HG03558 (cell line): ENCODE measurements around the gene HAUS1.
"Not testable (repeated sequence)": the region's sequence is repeated elsewhere in the genome, so short reads cannot be mapped to it uniquely, and the experiment has no call there.

ENCODE experiments used
- ATAC-seq: cut with Tn5 transposase; IDR thresholded peaks from one replicate; pipeline ENCODE4 v1.9.1; 2021; ENCODE audit warnings: moderate number of reproducible peaks; ENCODE audit not compliant: unreplicated experiment; ENCODE audit errors: extremely low read depth

The HAUS1 gene

DNA sequence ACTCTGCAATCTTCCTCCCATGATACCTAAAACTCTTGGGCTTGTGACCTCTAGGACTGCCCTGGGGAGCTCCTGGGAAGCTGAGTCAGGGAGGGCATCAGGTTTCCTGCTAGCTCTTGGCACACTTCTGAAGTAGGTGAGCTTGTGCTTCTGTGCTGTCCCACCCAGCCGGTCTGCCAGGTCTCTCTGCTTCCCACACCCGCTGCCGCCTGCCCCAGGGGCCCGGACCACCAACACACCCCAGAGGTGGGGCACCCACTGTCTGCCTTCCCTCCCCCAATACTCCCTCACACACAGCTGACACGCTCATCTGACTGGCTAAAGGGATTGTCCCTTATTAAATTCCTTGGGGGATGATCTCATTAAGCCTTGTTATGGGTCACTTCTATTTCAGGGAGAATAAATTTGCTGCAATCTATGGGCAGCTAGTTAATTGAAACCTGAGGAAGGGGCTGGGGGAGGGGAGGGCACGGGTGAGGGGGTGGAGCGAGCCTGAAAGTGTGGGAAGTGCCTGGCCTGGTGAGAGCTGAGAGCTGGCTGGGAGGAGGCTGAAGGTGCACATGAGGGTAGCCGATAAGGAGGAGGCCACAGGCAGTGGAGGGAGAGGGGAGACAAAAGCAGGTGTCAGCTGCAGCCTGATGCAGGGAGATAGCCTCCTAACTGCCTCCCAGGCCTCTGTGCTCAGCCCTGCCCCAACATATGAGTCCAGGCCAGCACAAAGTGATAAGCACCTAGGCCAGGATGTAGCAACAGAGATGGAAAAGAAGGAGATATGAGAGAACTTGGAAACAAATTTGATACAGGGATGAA, 48.8 kb downstream of the HAUS1 start:
- ATAC-seq: no peak

DNA sequence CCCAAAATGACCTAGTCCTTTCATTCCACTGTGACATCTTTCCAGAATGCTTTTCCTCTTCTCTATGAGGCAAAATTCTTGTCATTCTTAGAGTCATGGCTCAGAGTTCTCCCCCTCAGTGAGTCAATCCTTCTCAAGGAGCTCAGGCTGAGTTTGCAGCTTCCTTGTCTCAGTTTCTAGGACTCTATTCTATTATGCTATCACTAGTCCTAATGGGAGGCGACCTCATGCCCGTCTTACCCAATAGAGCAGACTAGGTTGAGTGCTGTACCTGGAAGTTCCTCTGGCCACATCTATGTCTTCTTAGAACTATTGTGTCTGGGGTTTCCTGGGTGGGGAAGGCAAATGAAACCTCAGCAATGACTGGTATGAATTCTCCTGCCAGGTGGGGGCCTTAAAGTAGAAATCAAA, 51.5 kb downstream of the HAUS1 start:
- no peak for ATAC-seq

DNA sequence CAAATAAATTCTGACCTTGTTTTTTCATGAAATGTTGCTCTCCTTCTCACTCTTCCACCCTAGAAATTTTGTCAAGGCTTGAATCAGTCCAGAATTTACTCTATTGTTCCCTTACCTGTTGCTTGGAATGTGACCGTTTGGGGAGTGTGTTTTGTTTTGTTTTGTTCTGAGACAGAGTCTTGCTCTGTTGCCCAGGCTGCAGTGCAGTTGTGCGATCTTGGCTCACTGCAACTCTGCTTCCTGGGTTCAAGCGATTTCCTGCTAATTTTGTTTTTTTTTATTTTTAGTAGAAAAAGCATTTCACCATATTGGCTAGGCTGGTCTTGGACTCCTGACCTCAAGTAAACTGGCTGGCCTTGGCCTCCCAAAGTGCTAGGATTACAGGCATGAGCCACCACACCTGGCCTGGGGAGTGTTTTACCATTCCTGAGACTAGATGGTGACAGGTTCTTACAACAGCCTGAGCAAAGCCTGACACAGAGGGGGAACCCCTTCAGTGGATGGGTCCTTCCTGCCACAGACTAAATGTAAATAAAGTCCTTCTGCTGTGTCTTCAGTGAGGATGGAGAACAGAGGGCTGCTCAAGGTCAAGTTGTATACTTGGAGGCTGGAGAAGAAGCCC, 52.0 kb downstream of the HAUS1 start:
- no peak for ATAC-seq

DNA sequence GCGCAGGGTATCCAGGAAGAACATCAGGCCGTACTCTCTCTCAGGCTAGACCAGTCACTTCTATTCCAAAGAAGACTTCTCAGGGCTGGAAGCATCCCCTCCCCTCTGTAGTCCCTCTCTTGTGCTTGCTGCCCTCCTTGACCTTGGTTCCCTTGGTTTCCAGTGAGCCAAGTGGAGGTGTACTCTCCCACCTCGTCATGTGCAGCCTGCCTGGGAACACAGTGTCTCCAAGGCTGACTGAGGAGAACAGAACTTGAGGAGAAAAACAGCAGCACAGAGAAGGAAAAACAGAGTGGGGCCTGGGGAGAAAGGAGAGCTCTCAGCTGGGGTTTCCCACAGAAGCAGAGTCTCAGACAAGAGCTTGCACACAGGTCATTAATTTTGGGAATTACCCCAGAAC, 52.7 kb downstream of the HAUS1 start:
- no peak for ATAC-seq

DNA sequence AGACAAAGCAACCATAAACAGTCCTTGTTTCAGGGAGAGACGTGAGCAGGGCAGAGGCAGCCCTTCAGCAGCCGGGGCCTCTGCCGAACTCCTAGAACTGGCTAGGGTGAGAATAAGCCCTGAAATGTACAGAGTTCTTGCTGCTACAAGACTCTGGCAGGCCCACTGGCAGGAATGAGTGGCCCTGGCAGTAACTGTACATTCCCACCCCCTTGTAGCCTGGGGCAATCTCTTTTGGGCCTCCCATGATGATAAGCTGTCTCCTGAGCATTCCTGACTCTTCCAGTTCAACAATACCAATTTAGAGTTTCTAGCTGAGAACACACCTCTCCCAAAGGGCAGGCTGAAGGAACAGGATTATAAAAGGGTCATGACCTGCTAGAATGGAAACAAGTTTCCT, 54.3 kb downstream of the HAUS1 start:
- ATAC-seq: no peak

DNA sequence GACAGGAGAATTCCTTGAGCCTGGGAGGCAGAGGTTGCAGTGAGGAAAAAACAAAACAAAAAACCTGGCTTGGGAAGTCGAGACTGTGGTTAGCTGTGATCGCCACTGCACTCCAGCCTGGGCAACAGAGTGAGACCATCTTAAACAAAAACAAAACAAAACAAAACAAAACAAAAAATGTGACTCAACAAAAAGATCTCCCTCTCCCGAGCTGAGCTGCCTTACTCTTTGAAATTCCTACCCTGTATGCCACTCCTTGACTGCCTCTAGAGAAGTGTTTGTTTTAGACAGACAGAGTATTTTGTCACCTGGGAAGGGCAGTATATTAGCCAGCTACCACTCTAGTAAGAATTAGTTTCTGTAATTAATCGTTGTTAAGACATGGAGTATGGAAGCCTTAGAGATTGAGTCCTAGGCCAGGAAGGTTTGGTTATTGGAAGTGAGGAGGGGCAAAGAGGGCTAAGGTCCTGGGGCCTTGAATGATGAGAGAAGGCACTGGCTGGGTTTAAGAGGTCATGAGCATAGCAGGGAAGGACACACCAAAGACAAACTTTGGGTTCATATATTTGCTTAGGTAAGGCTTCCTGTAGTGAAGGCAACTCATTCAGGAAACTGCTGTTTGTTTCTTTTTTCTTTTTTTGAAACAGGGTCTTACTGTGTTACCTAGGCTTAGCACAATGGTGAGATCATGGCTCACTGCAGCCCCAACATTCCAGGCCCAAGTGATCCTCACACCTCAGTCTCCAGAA, 56.0 kb downstream of the HAUS1 start:
- no peak for ATAC-seq

DNA sequence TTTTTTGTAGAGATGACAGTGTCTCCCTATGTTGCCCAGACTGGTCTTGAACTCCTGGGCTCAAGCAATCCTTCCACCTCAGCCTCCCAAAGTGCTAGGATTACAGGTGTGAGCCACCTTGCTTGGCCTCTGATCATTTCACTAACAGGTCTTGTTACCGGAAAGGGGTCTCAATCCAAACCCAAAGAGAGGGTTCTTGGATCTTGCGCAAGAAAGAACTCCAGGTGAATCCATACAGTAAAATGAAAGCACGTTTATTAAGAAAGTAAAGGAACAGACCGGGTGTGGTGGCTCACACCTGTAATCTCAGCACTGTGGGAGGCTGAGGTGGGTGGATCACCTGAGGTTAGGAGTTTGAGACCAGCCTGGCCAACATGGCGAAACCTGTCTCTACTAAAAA, 56.7 kb downstream of the HAUS1 start:
- ATAC-seq: not testable (repeated sequence)

DNA sequence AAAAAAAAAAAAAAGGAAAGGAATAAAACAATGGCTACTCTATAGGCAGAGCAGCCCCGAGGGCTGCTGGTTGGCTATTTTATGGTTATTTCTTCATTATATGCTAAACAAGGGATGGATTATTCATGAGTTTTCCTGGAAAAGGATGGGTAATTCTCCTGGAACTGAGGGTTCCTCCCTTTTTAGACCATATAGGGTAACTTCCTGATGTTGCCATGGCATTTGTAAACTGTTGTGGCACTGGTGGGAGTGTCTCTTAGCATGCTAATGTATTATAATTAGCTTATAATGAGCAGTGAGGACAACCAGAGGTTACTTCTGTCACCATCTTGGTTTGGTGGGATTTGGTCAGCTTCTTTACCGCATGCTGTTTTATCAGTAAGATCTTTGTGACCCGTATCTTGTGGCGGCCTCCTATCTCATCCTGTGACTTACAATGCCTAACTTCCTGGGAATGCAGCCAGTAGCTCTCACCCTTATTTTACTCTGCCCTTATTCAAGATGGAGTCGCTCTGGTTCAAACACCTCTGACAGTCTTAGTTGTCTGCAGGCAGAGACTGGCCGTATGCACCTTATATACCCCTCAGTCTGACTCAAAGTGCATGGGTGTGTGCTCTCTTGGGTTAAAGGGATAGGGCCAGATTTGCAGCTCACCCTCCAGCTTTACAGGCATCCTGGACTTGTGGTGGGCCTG, 57.7 kb downstream of the HAUS1 start:
- no peak for ATAC-seq

DNA sequence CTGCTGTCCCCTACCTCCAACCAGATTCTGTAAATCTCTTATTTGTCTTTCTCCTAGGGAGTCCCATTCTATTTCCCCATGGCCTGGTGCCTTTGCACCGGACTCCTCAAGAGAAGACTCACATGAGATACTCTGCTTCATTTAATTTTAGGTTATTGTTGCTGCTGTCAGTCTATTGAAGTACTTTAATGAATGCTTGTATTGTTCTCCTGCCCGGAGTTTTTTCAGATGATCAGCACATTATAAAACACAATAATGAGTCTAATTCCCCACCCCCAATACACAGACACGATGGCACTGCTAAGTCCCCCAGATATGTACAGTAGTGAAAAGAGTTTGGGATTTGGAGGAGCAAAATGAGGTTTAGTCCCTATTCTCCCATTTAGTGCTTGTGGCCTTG, 58.9 kb downstream of the HAUS1 start:
- ATAC-seq: no peak

DNA sequence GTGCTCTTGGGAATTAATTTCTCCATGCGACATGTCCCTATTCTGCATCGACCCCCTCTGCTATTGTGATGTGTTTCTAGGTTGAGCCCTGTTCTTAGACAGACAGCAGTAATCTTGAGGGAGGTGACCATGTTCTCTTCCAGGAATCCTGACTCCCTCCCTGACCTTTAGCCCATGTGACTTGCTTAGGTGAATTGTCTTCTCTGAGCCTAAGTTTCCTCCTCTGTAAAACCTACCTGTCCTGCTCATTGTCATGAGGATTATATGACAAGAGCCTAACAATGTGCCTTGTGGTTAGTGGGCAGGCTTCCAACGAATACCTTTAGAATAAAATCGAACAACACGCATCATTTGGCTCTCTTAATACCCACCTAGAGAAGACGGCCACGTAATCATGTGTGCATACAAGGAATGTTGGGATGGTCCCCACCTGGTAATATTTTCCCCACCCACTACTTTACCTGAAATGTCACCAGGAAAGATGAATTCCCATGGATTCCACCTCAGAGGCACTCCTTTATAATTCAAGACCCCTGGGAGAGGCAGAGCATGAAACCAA, 59.8 kb downstream of the HAUS1 start:
- ATAC-seq: no peak

DNA sequence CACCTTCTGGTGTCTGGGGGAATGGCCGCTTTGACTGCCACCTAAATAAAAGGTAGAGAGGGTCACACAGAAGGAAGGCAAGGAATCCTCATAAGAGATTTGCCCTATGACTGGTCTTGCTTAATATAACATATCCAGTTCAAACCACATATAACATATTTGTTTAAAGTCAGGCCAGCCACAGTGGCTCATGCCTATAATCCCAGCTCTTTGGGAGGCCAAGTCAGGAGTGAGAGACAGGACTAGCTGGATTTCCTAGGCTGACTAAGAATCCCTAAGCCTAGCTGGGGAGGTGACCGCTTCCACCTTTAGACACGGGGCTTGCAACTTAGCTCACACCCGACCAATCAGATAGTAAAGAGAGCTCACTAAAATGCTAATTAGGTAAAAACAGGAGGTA, 60.3 kb downstream of the HAUS1 start:
- not testable (repeated sequence) for ATAC-seq

DNA sequence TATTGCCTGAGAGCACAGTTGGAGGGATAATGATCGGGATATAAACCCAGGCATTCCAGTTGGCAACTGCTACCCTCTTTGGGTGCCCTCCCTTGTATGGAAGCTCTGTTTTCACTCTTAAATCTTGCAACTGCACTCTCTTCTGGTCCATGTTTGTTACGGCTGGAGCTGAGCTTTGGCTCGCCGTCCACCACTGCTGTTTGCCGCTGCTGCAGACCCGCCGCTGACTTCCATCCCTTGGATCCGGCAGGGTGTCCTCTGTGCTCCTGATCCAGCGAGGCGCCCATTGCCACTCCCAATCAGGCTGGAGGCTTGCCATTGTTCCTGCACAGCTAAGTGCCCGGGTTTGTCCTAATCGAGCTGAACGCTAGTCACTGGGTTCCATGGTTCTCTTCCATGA, 60.7 kb downstream of the HAUS1 start:
- ATAC-seq: no peak

DNA sequence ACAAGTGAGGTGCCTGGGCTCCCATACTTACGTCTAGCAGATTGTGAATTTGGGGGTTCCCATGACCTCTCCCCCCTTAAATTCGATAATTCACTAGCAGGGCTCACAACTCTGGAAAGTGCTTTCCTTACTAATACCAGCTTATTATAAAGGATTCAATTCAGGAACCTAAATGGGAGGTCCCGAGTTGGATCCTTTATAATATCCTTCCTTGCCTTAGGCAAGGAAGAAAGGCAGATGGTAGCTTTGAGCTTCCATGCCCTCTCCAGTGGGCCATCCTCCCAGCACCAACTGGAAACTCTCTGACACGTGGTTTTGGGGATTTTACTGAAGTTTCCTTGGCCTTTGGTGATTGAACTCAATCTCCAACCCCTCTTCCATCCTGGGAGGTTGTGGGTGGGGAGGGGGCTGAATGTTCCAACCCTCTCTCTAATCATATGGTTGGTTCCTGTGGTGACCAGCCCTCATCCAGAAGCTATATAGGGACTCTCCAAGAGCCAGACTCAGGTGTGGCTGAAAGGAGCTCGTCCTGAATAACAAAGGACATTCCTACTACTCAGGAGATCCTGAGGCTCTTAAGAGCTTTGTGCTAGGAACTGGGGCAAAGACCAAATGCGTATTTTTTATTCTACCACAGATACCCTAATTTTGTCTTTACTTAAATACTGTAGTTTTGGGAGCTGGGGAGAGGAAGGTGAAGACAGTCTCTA, 62.2 kb downstream of the HAUS1 start:
- no peak for ATAC-seq

DNA sequence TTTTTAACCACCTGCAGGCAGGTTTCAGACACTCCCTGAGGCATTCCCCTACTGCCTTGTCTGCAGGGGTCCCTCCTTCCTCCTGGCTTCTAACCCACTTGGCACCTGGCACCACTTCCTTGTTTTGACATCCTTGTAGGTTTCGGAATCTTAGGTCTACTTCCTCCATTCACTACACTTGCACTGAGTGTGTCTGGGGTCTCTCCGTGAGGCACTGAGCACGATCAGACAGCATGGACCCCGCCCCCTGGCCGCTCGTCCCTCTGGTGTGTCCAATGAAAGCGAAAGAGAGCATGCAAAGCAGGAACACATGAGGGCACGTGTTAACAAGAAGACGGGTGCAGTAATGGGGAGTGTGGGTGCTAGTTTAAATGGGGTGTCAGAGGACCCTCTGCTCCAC, 63.8 kb downstream of the HAUS1 start:
- ATAC-seq: peak; percentile 69

DNA sequence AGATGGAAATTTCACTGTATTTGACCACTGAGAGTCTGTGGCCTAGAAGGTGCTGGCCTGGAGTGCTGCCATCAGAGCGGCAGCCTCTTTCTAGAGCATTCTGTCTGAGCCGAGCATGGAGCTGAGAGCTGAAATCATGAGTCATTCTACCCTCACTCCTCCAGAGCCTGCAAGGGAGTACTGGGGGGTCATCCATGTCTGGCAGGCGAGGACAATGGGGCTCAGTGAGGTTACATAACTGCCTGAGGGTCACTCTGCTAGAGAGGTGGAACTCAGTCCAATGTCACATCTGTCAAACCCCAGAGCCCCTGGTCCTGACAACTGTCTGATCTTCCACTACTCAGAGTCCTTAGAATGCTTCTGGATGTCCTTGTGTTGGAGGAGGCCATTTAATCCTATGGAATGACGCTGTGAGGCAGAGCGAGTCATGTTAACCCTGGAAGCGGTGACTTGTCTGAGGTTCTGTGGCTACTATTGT, 65.3 kb downstream of the HAUS1 start:
- ATAC-seq: no peak

DNA sequence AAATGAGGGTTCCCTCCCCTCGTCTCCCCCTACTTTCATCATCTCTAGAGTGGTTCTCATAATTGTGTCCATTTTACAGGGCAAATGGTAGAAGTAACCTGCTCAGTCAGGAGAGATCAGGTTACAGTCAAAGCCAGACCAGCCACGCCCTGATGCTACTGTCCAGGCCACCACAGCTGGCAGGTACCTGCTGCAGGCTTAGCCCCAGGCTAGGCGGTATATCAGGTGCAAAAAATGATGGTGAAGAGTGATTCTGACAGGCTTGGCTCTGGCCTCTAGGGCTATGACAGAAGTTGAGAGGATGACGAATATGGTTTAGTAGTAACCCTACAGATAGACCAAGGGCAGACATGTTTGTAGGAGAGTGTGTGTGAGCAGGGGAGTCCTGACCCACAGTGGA, 67.1 kb downstream of the HAUS1 start:
- ATAC-seq: no peak

DNA sequence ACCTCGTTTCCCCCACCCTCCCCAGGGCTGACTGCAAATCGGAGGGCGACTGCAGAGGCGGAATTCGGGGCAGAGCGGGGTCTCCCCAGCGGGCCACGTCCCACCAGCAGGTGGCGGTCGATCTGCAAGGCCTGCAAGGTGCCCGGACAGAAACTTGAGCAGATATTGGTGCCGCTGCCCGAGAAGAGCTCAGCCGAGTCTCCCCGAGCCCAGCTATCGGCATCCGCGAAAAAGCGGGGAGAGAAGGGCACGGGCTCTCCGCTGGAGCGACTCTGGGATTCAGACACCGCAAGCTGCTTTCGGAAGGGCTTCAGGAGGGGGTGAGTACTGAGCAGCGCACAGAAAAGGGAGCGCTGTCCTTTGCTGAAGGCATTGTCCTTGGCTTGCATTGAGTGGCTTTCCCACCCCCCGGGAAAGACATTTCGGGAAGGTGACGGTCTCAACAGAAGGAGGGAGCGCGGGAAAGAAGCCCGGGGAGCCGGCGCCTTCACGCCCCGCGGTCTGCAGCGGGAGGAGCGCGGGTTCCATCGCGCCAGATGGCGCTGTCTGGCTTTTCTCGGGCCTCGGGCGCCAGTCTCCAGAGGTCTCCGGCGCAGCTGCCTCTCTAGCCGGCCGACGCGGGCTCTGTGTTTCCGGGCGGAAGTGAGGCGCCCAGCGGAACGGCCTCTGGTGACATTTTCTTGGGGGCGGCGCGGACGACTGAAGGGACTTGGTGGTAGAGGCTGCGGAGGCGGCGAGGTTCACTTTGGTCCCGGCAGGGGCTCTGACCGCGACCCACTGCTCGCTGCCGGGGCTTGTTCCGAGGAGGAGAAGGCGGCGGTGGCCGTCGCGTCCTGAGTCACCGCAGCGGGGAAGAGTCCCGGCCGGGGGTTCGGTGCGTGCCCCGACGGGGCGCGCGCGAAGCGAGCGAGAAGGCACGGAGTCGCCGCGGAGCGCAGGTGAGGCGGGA, 69.5 kb downstream of the HAUS1 start:
- ATAC-seq: peak; percentile 74

DNA sequence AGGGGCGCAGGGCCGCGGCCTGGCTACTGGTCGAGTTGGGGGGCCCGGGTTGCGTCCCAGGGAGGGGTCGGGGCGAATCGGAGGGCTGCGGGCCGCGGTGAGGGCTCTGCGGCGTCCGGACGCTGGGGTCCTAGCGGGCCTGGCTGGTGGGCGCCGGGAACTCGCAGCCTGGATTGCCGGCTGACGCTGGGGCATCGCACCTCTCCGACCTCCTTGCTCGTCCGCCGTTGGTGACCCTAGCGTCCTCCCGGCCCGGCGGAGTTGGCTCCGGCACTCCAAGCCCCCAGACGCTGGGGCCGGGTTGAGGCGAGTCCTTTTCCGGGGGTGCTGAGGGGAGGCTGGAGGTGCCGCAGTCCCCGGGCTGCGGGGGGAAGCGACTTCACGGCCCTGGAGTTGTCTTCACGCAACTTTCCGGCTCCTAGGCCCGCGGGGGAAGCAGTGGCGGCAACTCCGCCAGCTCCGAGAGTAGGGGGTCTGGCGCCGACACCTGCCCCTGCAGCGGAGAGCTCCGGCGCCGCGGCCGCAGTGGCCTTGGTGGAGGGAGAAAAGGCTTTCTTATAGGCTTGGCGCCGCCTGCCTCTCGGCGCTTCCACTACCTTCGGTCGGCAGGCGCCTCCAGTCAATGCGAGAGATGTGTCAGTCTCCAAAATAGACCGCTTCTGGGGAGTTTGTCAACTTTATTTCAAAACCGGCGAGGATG, 70.3 kb downstream of the HAUS1 start:
- no peak for ATAC-seq
